NCI-H2029 treated with DMSO at 0.1 percent for 48 hours (cell line): Measurements from ENCODE around the gene AHDC1.

Experiments used
- DNase-seq: peaks from one replicate; lab custom pipeline; 2025; lab: John Stamatoyannopoulos, UW

Gene AHDC1

GRCh38 chr1:27531959-27532685 is 71.8 kb downstream of the AHDC1 start:
- no peak for DNase-seq

GRCh38 chr1:27530192-27530591 is 73.8 kb downstream of the AHDC1 start:
- no peak for DNase-seq

- DNase-seq: no peak
Observed at GRCh38 chr1:27529704-27530018, 74.3 kb downstream of the AHDC1 start.

- peak; percentile 69 for DNase-seq
Observed at GRCh38 chr1:27528818-27529703, 74.9 kb downstream of the AHDC1 start.

GRCh38 chr1:27527890-27528817 is 75.8 kb downstream of the AHDC1 start:
- DNase-seq: peak; percentile 69

GRCh38 chr1:27527223-27527889 is 76.6 kb downstream of the AHDC1 start:
- DNase-seq: peak; percentile 69

- DNase-seq: no peak
Observed at GRCh38 chr1:27526569-27527222, 77.2 kb downstream of the AHDC1 start.

- no peak for DNase-seq
Observed at GRCh38 chr1:27525296-27526272, 78.4 kb downstream of the AHDC1 start.

GRCh38 chr1:27523337-27524020 is 80.5 kb downstream of the AHDC1 start:
- no peak for DNase-seq

GRCh38 chr1:27522432-27523336 is 81.3 kb downstream of the AHDC1 start:
- DNase-seq: no peak

- no peak for DNase-seq
Observed at GRCh38 chr1:27521861-27522431, 82.0 kb downstream of the AHDC1 start.

GRCh38 chr1:27521336-27521831 is 82.6 kb downstream of the AHDC1 start:
- DNase-seq: no peak

GRCh38 chr1:27520651-27521050 is 83.3 kb downstream of the AHDC1 start:
- DNase-seq: no peak

- peak; percentile 27 for DNase-seq
Observed at GRCh38 chr1:27519331-27520258, 84.3 kb downstream of the AHDC1 start.

- no peak for DNase-seq
Observed at GRCh38 chr1:27518808-27519207, 85.1 kb downstream of the AHDC1 start.

GRCh38 chr1:27517907-27518718 is 85.8 kb downstream of the AHDC1 start:
- peak; percentile 23 for DNase-seq
